Kidney glomerular epithelial cell (primary cell): ENCODE data around the gene ZNF423.
"Not testable (repeated sequence)": the region's sequence is repeated elsewhere in the genome, so short reads cannot be mapped to it uniquely, and the experiment has no call there.

Experiments
- DNase-seq: peaks from one replicate; lab custom pipeline; 2025; lab: John Stamatoyannopoulos, UW

ZNF423 gene

DNA sequence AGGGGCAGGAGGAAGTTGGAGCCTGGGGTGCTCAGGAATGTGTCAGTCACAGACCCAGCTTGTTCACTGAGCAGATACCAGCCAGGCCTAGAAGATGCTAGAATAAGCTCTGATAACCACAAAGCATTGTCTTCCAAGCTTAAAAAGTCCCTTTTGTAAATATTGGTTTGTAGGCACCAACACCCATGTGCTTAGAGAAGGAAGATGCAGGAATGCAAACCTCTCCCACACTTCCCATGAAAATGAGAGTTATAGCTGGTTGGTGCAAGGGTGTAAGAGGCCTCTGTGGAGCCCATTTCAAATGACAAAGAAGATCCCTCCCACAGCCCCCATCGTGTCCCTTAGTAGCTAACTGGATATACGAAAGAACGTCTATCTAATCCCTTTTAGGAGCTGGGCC is 272.0 kb downstream of the ZNF423 start:
- DNase-seq: peak; percentile 0

DNA sequence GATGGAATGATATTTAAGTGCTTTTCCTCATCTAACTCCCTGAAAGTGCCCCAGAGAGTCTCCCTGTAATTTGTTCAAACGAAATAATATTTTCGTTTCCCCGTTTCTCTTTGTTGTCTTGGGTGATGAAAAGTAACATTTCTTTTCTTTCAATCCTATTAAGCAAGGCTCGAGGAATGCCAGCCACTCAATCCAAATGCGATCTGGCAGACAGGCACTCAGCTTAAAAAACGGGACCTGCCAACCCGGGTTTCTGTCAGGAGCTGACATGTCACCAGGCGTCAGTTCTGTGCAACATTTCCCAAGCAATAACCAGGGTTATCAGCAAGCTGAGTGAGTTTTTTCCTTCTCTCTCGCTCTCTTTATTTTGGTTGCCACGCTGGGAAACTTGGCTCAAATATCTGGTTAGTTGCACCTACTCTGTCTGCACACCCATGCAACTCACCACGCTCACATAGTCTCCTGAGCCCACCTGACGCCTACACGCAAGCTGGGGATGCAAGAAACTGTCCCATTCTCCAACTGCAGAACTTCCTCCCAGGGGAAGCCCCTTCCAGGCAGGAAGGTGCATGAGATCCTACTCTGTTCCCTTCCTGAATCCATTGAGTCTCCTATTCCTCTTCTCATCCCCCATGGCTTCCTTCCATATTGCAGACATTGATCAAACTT is 274.1 kb downstream of the ZNF423 start:
- no peak for DNase-seq

DNA sequence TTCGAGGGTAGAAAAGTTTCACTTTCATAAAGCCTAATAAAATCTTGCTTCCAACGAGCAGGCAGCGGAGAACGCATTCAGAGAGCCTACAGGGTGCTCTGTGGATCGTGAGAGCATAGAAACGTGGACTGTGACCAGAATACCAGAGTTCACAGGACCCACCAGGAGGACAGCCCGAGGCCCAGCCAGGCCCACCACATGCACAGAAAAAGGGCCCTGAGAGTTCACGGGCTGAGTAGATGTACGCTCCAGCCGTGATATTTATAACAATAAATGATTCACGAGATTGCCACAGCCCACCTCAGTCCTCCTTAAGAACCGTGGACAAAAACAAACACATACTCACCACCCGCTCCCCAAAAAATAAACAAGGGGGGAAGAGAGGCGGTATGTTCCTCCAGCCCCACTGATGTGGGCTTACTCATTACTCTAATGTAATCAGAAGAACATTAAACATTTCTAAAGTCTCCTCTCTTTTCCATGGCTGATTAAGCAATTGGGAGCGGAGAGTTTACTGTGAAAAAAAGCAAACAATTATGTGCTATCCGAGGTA is 275.1 kb downstream of the ZNF423 start:
- peak; percentile 23 for DNase-seq

DNA sequence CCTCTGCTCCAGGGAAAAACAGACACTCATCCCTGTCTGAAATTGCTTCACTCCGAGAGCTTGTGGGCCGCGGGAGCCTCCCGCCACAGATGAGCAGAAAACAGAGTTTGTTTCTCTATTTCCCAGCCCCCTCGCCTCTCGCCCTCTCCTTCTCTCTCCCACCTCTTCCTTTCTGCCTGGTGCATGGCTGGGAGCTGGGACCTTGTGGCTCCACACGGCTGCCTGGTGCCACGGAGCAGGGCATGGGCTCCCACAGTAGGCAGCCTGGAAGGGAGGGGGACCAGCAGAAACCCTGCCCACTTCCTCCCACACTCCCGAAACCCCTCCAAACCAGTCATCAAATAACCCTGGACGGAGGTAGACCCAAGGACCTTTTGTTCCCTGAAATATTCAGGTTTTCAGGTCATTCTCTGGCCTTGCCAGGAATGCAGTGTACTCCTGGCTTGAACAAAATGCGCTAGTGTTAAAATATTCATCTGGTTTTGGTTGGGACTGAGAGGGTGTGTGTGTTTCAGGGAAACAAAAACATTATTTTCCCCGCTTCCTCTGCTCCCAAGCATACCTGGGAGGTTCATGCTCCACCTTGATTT is 277.4 kb downstream of the ZNF423 start:
- no peak for DNase-seq

DNA sequence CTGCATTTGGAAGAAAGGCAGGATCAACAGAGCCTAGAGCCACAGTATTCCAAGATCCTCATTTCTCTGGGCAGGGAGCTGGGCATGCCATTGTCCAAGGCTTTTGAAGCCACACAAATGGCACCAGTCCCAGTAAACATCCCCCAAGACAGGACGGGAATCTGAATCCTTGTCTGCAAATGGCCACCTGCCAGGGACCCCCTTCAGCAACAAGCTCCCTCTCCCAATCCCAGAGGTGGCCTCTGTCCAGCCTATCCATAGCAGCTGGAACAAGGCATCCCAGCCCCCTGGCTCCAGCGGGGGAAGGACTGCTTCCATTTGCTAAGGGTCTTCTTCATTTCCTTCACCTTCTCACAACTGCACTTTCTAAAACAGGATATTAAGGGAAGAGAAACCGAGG is 277.9 kb downstream of the ZNF423 start:
- DNase-seq: no peak

DNA sequence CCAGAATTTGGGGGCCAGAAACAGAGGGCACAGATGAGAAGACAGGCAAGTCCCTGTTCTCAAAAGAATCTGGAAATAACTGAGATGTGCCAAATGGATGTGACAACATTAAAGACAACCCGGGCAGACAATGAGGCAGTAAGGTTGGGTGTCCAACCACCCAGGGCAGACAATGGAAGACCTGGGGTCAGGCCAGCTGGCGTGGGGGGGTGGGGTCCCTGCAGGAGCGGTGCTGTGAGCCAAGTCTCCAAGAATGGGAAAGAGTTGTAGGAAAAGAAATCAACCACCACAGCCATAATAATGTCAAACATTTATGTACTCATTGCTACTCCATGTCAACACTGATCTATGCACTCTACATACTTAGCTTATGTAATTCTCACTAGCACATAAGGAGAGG is 279.0 kb downstream of the ZNF423 start:
- DNase-seq: no peak

GRCh38 chr16:49576173-49576494 is 279.8 kb downstream of the ZNF423 start:
- DNase-seq: no peak

DNA sequence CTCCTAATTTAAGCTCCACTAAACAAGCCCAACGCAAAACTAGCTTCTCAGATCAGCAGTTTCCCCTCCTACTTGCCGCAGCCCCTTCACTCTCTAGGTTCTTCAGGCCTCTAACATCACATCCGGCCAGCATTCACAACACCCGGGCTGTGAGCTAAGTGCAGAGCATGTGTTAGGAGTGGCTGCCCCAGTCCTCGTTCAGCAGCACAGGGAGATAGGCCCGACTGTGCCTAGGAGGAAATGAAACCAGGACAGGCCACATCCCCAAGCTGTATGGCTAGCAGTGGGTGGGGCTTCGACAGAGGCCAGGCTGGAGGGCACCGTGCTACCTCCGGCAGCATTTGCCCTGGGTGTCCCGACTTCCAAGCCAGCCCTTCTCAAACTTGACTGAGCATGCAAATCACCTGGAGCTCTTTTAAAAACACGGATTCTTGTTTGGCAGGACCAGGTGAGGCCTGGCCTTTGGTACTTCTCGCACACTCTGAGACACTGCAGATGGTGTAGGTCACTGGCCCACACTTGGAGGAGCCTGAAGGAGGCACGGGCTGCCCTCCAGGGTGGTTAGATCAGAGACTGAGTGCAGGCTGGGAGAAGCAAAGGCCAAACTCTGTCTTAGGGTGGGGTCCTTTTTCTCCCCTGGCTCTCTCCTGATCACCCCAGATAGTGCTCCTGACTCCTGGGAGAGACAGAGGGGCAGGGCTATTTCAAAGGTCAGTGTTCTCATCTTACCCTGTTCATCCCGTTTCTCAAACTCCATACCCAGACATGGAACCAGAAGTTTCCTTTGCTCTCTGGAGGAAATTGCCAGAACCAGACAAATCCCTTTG is 280.4 kb downstream of the ZNF423 start:
- DNase-seq: peak; percentile 1

GRCh38 chr16:49574826-49575225 is 281.1 kb downstream of the ZNF423 start:
- DNase-seq: no peak

- no peak for DNase-seq
Observed at GRCh38 chr16:49567950-49568349, 288.0 kb downstream of the ZNF423 start.

GRCh38 chr16:49566432-49566831 is 289.5 kb downstream of the ZNF423 start:
- no peak for DNase-seq

DNA sequence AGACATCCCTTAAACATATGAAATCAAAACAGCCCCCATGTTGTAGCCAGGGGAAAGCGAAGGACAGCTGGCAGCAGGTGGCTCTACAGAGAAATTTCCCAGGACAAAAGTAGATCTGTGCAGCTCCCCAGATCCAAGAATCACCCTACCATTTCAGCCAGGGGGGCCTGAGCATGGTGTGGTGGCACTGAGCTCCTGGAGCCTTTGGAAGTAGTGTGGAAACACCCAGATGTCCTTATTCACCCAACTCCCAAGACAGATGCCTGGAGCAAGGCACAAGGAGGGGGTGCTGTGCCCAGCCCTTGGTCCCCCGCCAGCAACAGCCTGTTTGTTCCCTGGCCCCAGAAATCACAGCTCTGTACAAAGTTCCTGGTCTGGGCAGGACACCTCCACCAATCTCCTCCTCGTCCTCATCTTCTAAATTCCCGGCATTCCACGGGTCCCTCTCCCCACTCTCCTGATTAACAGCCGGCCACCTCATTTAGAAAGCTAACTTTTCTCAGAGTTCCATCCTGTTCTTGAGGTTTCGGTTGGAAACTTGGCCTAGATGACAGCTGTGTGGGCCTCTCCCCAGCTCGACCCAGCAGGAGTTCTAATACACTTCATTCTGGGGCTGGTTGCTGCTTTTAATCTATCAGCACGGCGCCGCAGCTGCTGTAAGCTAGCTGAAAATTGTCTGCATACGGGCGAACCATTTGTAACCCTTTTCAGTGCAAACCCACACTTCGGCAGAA is 291.2 kb downstream of the ZNF423 start:
- DNase-seq: no peak

- peak; percentile 44 for DNase-seq
Observed at GRCh38 chr16:49563666-49564065, 292.2 kb downstream of the ZNF423 start.

- DNase-seq: not testable (repeated sequence)
Observed at GRCh38 chr16:49562894-49563293, 293.0 kb downstream of the ZNF423 start.

DNA sequence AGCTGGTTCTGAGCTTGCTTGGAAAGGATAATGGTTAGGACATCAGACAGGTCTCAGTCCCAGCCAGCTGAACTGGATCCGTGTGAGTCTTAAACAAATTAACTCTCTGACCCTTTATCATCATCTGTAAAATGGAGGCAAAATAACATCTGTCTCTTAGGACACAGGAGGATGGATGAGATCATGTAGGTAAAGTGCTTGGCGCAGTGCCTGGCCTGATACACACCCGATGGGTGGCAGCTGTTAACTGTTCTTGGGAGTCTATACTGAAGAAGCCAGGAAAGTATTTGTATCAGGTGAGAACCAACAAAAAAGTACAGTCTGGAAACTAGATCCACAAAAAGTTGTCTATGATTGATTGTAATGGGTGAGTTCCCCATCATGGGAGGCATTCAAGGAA is 293.7 kb downstream of the ZNF423 start:
- no peak for DNase-seq

DNA sequence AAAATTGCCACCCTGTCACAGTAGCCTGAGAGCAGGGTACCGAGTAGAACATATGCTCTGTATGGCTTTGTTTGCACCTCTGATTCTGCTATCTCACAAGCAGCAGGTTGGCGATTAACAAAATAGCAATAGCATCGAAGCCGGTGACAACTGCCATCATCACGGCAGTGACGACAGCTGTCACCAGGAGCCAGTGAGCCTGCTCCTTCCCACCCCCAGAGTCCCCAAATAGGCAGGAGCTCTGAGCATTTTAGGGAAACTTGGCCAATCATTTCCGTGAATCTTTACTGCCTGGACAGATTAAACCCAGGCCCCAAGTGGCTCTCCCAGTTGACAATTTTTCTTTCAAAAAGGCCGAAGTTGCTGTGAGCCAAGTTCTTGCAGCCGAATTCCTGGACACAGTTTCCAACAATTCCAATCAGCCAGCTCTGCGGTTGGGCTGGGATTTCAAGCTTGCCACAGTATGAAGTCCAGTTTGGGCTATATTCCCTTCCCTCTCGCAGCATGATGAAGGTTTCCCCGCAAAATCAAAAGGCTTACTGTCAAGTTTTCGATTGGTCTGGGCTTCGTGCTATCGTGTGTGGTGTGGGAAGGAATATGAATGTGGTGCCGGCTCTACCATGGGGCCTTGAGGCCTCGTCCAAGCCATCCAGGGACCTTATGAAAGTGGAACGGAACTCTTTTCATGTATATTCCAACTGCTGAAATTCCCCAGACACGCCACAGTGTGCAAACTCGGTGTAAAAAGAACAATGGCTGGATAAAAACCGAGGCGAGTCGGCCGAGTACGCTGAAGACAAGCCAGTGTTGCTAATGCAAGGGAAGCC is 295.7 kb downstream of the ZNF423 start:
- no peak for DNase-seq

DNA sequence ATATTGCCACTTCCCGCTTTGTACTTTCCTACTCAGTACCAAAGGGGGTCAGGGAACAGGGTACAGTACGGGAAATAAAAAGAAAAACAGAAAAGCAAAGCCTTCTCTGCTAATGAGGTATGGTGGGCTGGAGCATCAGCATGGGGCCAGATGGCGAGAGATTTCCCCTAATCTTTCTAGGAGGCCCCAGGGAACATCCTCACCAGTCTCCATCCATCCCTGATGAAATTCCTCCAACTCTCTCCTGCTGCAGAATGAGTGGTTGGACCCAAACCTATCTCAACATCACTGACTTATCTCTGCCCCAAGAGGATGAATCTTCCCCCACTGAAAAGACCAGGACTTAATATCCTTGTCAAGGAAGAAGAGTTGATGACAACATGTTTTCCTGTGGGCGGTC is 296.7 kb downstream of the ZNF423 start:
- DNase-seq: no peak

- DNase-seq: no peak
Observed at GRCh38 chr16:49558451-49558850, 297.5 kb downstream of the ZNF423 start.

GRCh38 chr16:49556606-49557446 is 299.1 kb downstream of the ZNF423 start:
- peak; percentile 40 for DNase-seq

DNA sequence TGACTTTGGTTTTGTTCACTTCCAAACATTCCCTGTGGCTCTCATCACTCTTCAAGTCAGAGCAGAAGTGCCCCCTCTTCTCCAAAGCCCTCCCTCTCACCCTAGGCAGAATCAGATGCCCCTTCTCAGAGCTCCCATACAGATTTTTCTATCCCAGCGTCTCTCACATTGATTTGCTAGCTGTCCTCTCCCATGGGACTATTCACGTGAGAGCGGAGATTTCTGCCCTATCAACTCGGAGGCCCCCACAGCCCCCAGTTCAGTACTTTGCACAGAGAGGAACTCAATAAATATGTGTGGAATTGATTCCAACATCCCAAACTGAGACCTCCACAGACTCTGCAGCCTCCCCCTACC is 299.7 kb downstream of the ZNF423 start:
- DNase-seq: no peak

DNA sequence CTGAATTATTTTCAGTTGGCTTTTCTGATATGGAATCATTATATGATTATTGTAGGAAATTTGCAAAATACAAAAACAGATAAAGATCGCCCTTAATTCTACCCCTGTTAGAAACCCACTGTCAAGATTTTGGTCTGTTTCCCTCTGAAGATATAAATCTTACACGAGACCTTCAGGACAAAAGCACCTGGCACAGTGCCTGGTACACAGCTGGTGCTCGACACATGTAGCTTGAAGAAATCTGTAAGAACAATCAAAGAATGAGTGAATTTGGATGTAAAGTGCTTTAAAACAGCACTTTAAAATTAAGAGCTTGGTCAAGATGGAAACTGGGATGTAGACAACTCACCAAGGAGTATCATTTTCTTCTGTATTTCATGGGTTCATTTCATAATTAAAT is 301.2 kb downstream of the ZNF423 start:
- DNase-seq: no peak
